UCSD-AML1 (cell line): ENCODE results near the gene PCDHB8.
"Not testable (repeated sequence)": the region's sequence is repeated elsewhere in the genome, so short reads cannot be mapped to it uniquely, and the experiment has no call there.

ENCODE experiments used
- DNase-seq: peaks from one replicate; lab custom pipeline; 2025; ENCODE audit not compliant: unreplicated experiment; lab: John Stamatoyannopoulos, UW

Gene PCDHB8

DNA sequence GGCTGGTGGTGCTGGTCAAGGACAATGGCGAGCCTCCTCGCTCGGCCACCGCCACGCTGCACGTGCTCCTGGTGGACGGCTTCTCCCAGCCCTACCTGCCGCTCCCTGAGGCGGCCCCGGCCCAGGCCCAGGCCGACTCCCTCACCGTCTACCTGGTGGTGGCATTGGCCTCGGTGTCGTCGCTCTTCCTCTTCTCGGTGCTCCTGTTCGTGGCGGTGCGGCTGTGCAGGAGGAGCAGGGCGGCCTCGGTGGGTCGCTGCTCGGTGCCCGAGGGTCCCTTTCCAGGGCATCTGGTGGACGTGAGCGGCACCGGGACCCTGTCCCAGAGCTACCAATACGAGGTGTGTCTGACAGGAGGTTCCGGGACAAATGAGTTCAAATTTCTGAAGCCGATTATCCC, 47.8 kb downstream of the PCDHB8 start:
- not testable (repeated sequence) for DNase-seq
